Left ventricle myocardium inferior (tissue), 1 donor: ENCODE results near the gene CDC42BPA. TPM values are rescaled to one million over a fixed set of nuclear protein-coding genes. Genes with fewer than 3 reads are reported as not detected.
"Not testable (repeated sequence)": the region's sequence is repeated elsewhere in the genome, so short reads cannot be mapped to it uniquely, and the experiment has no call there.

ENCODE experiments used
- DNase-seq: peaks from one replicate; pipeline ENCODE4 v3.0.0-alpha.2; 2020
- H3K27ac ChIP-seq: fragments of 200-600 bp; replicated peaks from 2 replicates; pipeline ENCODE4 v1.8.0; 2021
- H3K27me3 ChIP-seq: fragments of 200-600 bp; 2 replicates; pipeline ENCODE4 v1.8.0; 2021; ENCODE audit warnings: low read depth
- H3K36me3 ChIP-seq: fragments of 200-600 bp; 2 replicates; pipeline ENCODE4 v1.8.0; 2021
- H3K4me1 ChIP-seq: fragments of 200-600 bp; 2 replicates; pipeline ENCODE4 v1.8.0; 2021
- H3K4me3 ChIP-seq: fragments of 200-600 bp; 2 replicates; pipeline ENCODE4 v1.8.0; 2021; ENCODE audit warnings: mild to moderate bottlenecking, moderate library complexity
- H3K9me3 ChIP-seq: fragments of 200-600 bp; replicated peaks from 2 replicates; pipeline ENCODE4 v1.8.0; 2021
- CTCF ChIP-seq: fragments of 200-600 bp; IDR thresholded peaks from 2 replicates; pipeline ENCODE4 v1.8.0; 2021; ENCODE audit warnings: antibody characterized with exemption, mild to moderate bottlenecking, borderline replicate concordance
- intact Hi-C: fragments of 100-400 bp; cut with micrococcal nuclease; formaldehyde crosslinking; loops from one replicate; pipeline ENCODE4 v1.11.0; 2022
- total RNA-seq: library from RNA; stranded (reverse); fragmentation: NEBNext Ultra II Directional; extraction: Animal tissue kit (Norgen Biotek cat#: 25700); gene quantifications from one replicate; pipeline ENCODE4 v1.2.1, GENCODE V29; 2021
- donor health status: DM: no; HTN: yes; CAD: no; lungs with severe emphysema.

Gene CDC42BPA
- total RNA-seq, 1 donor from 2014 or later, result 35.1 TPM

GRCh38 chr1:227004796-227005195, 313.5 kb downstream of the CDC42BPA start:
- Histone ChIP-seq H3K27me3 (no peaks in the 10 kb centered on the region), H3K4me3 (no peak overlapping the region), H3K27ac (no peak overlapping the region), H3K36me3 (peaks cover 52% of the 10 kb centered on the region), H3K4me1 (peaks cover 3% of the 10 kb centered on the region), H3K9me3 (no peaks in the 10 kb centered on the region)
- intact Hi-C loops, result no loop called here
- no peak for TF ChIP-seq CTCF
- DNase-seq, result no peak

- TF ChIP-seq CTCF, result no peak
- Histone ChIP-seq H3K27ac (no peak overlapping the region), H3K36me3 (peaks cover 52% of the 10 kb centered on the region), H3K27me3 (no peaks in the 10 kb centered on the region), H3K4me3 (no peak overlapping the region), H3K4me1 (peaks cover 3% of the 10 kb centered on the region), H3K9me3 (no peaks in the 10 kb centered on the region)
- intact Hi-C loops, result no loop called here
- DNase-seq, result no peak
These were observed 315.1 kb downstream of the CDC42BPA start for GRCh38 chr1:227003165-227003564.

- no peaks in the 10 kb centered on the region for H3K27me3 ChIP-seq
- H3K9me3 ChIP-seq, result no peaks in the 10 kb centered on the region
- TF ChIP-seq CTCF, result no peak
- intact Hi-C loops, result no loop called here
- H3K36me3 ChIP-seq, result peaks cover 56% of the 10 kb centered on the region
- H3K4me3 ChIP-seq, result no peak overlapping the region
- no peak overlapping the region for H3K27ac ChIP-seq
- DNase-seq, result no peak
- peaks cover 3% of the 10 kb centered on the region for H3K4me1 ChIP-seq
These were observed 315.7 kb downstream of the CDC42BPA start for GRCh38 chr1:227002531-227003049.

GRCh38 chr1:226999579-226999978, 318.7 kb downstream of the CDC42BPA start:
- DNase-seq, intact Hi-C loops: not testable (repeated sequence)
- peaks cover 50% of the 10 kb centered on the region for H3K36me3 ChIP-seq

GRCh38 chr1:226995365-226996332, 322.6 kb downstream of the CDC42BPA start:
- DNase-seq, result no peak
- H3K36me3 ChIP-seq, result peaks cover 29% of the 10 kb centered on the region
- H3K4me3 ChIP-seq, result no peak overlapping the region
- no peaks in the 10 kb centered on the region for H3K9me3 ChIP-seq
- no peaks in the 10 kb centered on the region for H3K27me3 ChIP-seq
- intact Hi-C loops, result no loop called here
- TF ChIP-seq CTCF, result no peak
- H3K27ac ChIP-seq, result no peak overlapping the region
- H3K4me1 ChIP-seq, result peaks cover 30% of the 10 kb centered on the region

More at GRCh38 chr1:226999579-226999978, 318.7 kb downstream of the CDC42BPA start:
- H3K4me3 ChIP-seq, H3K27me3 ChIP-seq, H3K9me3 ChIP-seq, H3K4me1 ChIP-seq, H3K27ac ChIP-seq: not testable (repeated sequence)
